HepG2 (cell line): ENCODE measurements around the gene PUDP. TPM values are rescaled to one million over a fixed set of nuclear protein-coding genes. Genes with fewer than 3 reads are reported as not detected.

Experiments
- ATAC-seq: fragments of 200-7000 bp; cut with Tn5 transposase; 3 replicates; pipeline ENCODE4 v1.9.1; 2020; ENCODE audit warnings: mild to moderate bottlenecking, moderate library complexity
- BruUV-seq: library from RNA; stranded (reverse); fragments of 400-500 nt; replicated peaks from 2 replicates; lab custom pipeline; 2021; lab: Mats Ljungman, UMichigan
- CTCF ChIA-PET: fragments of 300-600 bp; formaldehyde crosslinking; extraction: SDS; loops from one replicate; lab custom pipeline; 2021; ENCODE audit warnings: low total read pairs, inconsistent platforms, low intra/inter-chr PET ratio; lab: Yijun Ruan, JAX
- POLR2A ChIA-PET: fragments of 350-600 bp; sonication (Branson Sonifier 250); formaldehyde crosslinking; loops from one replicate; lab custom pipeline; 2020; ENCODE audit warnings: antibody characterized with exemption, inconsistent platforms; lab: Yijun Ruan, JAX
- DNase-seq: peaks from one replicate; pipeline ENCODE4 v3.0.0-alpha.2; 2015; ENCODE audit warnings: low spot score
- FAIRE-seq: peaks from 3 replicates; lab custom pipeline; 2011; peaks lifted over from hg19 to GRCh38; lab: Jason Lieb, UNC
- H2AFZ ChIP-seq: one replicate; pipeline ENCODE4 v1.6.1; 2011; ENCODE audit warnings: low read length, inconsistent platforms
- H3K27ac ChIP-seq: fragments of 300-600 bp; 3 replicates; pipeline ENCODE4 v1.8.0; 2011; ENCODE audit warnings: mixed run types, mild to moderate bottlenecking, mixed read lengths, low read length, inconsistent platforms; ENCODE audit not compliant: insufficient read depth; ENCODE audit errors: extremely low read length
- H3K27me3 ChIP-seq, 2 experiments: fragments of 200-600 bp in 1 of 2; 2 replicates in 1 of 2; 3 replicates in 1 of 2; pipeline versions ENCODE4 v1.6.0 to v1.8.0; 2011; ENCODE audit warnings: low read length in 2 of 2, mild to moderate bottlenecking in 2 of 2, moderate library complexity in 2 of 2, inconsistent platforms in 1 of 2; ENCODE audit not compliant: insufficient read depth in 2 of 2, control insufficient read depth in 1 of 2
- H3K36me3 ChIP-seq, 2 experiments: fragments of 200-600 bp in 1 of 2; replicated peaks in 1 of 2; 2 replicates in 1 of 2; 3 replicates in 1 of 2; pipeline versions ENCODE4 v1.5.1 to v1.8.0; 2011; ENCODE audit warnings: low read length in 2 of 2, inconsistent platforms in 1 of 2; ENCODE audit not compliant: insufficient read depth in 2 of 2, control insufficient read depth in 1 of 2
- H3K4me1 ChIP-seq: 2 replicates; pipeline ENCODE4 v1.5.1; 2012; ENCODE audit warnings: low read length, inconsistent platforms; ENCODE audit not compliant: insufficient read depth
- H3K4me2 ChIP-seq: 2 replicates; pipeline ENCODE4 v1.6.0; 2011; ENCODE audit warnings: low read depth, low read length, inconsistent platforms
- H3K4me3 ChIP-seq, 3 experiments: fragments of 200-600 bp in 1 of 3; sonication (generic), shearing (Covaris generic) in 1 of 3; replicated peaks in 1 of 3; 2 replicates each; pipeline ENCODE4 v1.5.1; 2011 to 2016; ENCODE audit warnings: low read length in 3 of 3, inconsistent platforms in 2 of 3, low read depth in 2 of 3, mild to moderate bottlenecking in 2 of 3, control low read depth in 1 of 3, mixed read lengths in 1 of 3; ENCODE audit not compliant: insufficient read depth in 1 of 3
- H3K79me2 ChIP-seq: one replicate; pipeline ENCODE4 v1.6.1; 2011; ENCODE audit warnings: low read length, inconsistent platforms; ENCODE audit not compliant: insufficient read depth
- H3K9ac ChIP-seq: 2 replicates; pipeline ENCODE4 v1.6.0; 2011; ENCODE audit warnings: mild to moderate bottlenecking, low read depth, low read length, inconsistent platforms; ENCODE audit not compliant: insufficient read depth
- H3K9me3 ChIP-seq: 2 replicates; pipeline ENCODE4 v1.5.1; 2012; ENCODE audit warnings: mild to moderate bottlenecking, low read length
- H4K20me1 ChIP-seq: 2 replicates; pipeline ENCODE4 v1.6.0; 2011; ENCODE audit warnings: inconsistent platforms, mild to moderate bottlenecking, low read length, moderate library complexity; ENCODE audit not compliant: insufficient read depth
- MIER2 ChIP-seq: IDR thresholded peaks from 2 replicates; pipeline ENCODE4 v1.6.1; 2016; ENCODE audit warnings: missing biosample characterization, missing genetic modification reagents
- POLR2G ChIP-seq: fragments of 200-400 bp; formaldehyde crosslinking; IDR thresholded peaks from 2 replicates; pipeline ENCODE4 v1.6.1; 2018; ENCODE audit warnings: mild to moderate bottlenecking, low read depth, low read length, moderate library complexity
- RAD51 ChIP-seq: fragments of 450-650 bp; IDR thresholded peaks from 2 replicates; pipeline ENCODE4 v1.6.1; 2016; ENCODE audit warnings: borderline replicate concordance
- REL ChIP-seq: sonication (generic); formaldehyde crosslinking; conservative IDR thresholded peaks from 2 replicates; pipeline ENCODE4 v1.8.0; 2022; ENCODE audit warnings: mild to moderate bottlenecking, missing genetic modification reagents, moderate library complexity
- SRSF1 ChIP-seq: fragments of 200-400 bp; formaldehyde crosslinking; optimal IDR thresholded peaks from 2 replicates; pipeline ENCODE3; 2017; ENCODE audit warnings: mild to moderate bottlenecking, low read depth, low read length, moderate library complexity
- TP53 ChIP-seq: sonication (generic); formaldehyde crosslinking; conservative IDR thresholded peaks from 2 replicates; pipeline ENCODE4 v1.4.0; 2020; ENCODE audit warnings: missing genetic modification reagents
- ZNF136 ChIP-seq: sonication (generic); formaldehyde crosslinking; IDR thresholded peaks from 2 replicates; pipeline ENCODE4 v1.8.1; 2022; ENCODE audit warnings: low read depth, mild to moderate bottlenecking, moderate library complexity, missing genetic modification reagents
- ZNF17 ChIP-seq: sonication (generic); formaldehyde crosslinking; IDR thresholded peaks from 2 replicates; pipeline ENCODE4 v1.5.0; 2020; ENCODE audit warnings: mild to moderate bottlenecking, missing genetic modification reagents
- ZNF225 ChIP-seq: sonication (generic); formaldehyde crosslinking; IDR thresholded peaks from 2 replicates; pipeline ENCODE4 v1.4.0; 2020; ENCODE audit warnings: mild to moderate bottlenecking, missing genetic modification reagents
- ZNF570 ChIP-seq: sonication (generic); formaldehyde crosslinking; IDR thresholded peaks from 2 replicates; pipeline ENCODE4 v1.4.0; 2020; ENCODE audit warnings: mild to moderate bottlenecking, missing genetic modification reagents, borderline replicate concordance
- ZNF7 ChIP-seq: IDR thresholded peaks from 2 replicates; pipeline ENCODE4 v1.6.1; 2016; ENCODE audit warnings: missing biosample characterization, missing genetic modification reagents
- ZNF839 ChIP-seq: sonication (generic); formaldehyde crosslinking; IDR thresholded peaks from 2 replicates; pipeline ENCODE4 v1.4.0; 2020; ENCODE audit warnings: missing genetic modification reagents, mild to moderate bottlenecking, borderline replicate concordance
- WGBS: methylation state at CpG from one replicate; pipeline ENCODE4 v1.1.6; 2017; ENCODE audit warnings: low lambda C conversion rate; 5-methylcytosine and 5-hydroxymethylcytosine counted together
- in situ Hi-C: cut with HindIII; loops from 2 replicates; pipeline ENCODE4 v1.10.0; 2017; ENCODE audit warnings: low pct_unique_long_range_greater_than_20kb; ENCODE audit not compliant: extremely low pct_ligation_motif_present
- intact Hi-C: fragments of 100-400 bp; cut with micrococcal nuclease; formaldehyde crosslinking; loops from one replicate; pipeline ENCODE4 v1.10.0; 2022; ENCODE audit not compliant: unreplicated experiment
- polyA plus RNA-seq, 8 experiments: library from polyadenylated mRNA; depleted of rRNA in 3 of 8; stranded (reverse) in 7 of 8; unstranded in 1 of 8; fragments of >200 nt; fragmentation: Illumina TruSeq in 4 of 8; extraction: Trizol in 4 of 8; gene quantifications; 2 replicates each; pipeline versions ENCODE4 v1.2.1 to v1.2.3, GENCODE V29; 2011 to 2016; ENCODE audit warnings: low read depth in 4 of 8, missing spikeins in 1 of 8, mixed read lengths in 1 of 8; ENCODE audit not compliant: insufficient read depth in 1 of 8
- total RNA-seq, 5 experiments: library from RNA; depleted of rRNA; stranded (reverse); fragments of >200 nt; fragmentation: Illumina TruSeq; extraction: Trizol; gene quantifications; 2 replicates each; pipeline ENCODE4 v1.2.3, GENCODE V29; 2016; ENCODE audit warnings: low read depth in 1 of 5
- TF ChIP-seq, protein P1 (sequence below): sonication (generic); formaldehyde crosslinking; IDR thresholded peaks from 2 replicates; pipeline ENCODE4 v1.5.0; 2020; ENCODE audit warnings: missing genetic modification reagents
- TF ChIP-seq, protein P2 (sequence below): sonication (generic); formaldehyde crosslinking; IDR thresholded peaks from 2 replicates; pipeline ENCODE4 v1.4.0; 2020; ENCODE audit warnings: missing genetic modification reagents, borderline replicate concordance

PUDP gene
- total and polyA plus RNA-seq, 2 of the 13 experiments (the other 11 are each of a cell fraction or from before 2014, with no cell fraction given) = 7.5 to 23.5 TPM

DNA sequence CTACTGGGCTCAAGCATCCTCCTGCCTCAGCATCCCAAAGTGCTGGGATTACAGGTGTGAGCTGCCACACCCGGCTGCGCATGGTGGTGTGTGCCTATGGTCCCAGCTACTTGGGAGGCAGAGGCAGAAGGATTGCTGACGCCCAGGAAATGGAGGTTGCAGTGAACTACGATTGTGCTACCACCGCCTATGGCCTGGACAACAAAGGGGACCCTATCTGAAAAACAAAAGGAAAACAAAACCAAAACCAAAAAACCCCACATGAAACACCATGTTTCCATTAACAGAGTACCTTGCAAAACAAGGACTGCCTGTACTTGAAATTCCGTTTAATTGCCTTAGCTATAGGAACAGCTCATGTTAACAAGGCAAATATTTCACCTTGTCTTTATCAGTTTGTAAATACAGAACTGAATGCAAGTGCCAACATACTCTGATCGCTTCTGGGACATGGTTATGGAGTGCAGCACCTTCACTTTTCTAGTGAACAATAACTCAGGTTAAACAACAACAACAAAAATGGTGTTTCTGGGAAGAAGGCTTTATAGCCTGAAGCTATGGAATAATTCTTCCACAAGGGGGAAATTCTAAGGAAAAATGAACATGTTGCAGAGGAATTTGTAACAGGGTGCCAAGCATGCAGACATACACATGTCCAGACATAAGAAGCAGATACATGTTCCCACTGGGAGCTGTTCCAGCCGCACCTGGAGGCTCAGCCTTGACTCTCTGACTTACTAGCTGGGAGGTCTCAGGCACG lies 73.6 kb downstream of the PUDP start:
- BruUV-seq = no TSS peak
- DNase-seq = no peak
- no peak overlapping the region for H3K9ac ChIP-seq
- no peaks in the 10 kb centered on the region for H3K27me3 ChIP-seq
- no peak overlapping the region for H3K4me2 ChIP-seq
- intact Hi-C loops = no loop called here
- H3K79me2 ChIP-seq = no peaks in the 10 kb centered on the region
- FAIRE-seq = no peak
- 84% methylated on average over 7 of the region's 9 CpGs for WGBS
- no peak overlapping the region for H3K27ac ChIP-seq
- ChIA-PET CTCF (no interaction called here), POLR2A (no interaction called here)
- no peaks in the 10 kb centered on the region; a peak in 1 of 5 replicates for H3K36me3 ChIP-seq
- H3K4me1 ChIP-seq = no peaks in the 10 kb centered on the region
- TF ChIP-seq MIER2 = no peak
- TF ChIP-seq ZNF17 (CRISPR knock-in tag) = no peak
- no peak overlapping the region for H2AFZ ChIP-seq
- H4K20me1 ChIP-seq = no peaks in the 10 kb centered on the region
- no peak overlapping the region for H3K4me3 ChIP-seq
- no peak for ATAC-seq
- in situ Hi-C loops = no loop called here
- H3K9me3 ChIP-seq = no peaks in the 10 kb centered on the region

DNA sequence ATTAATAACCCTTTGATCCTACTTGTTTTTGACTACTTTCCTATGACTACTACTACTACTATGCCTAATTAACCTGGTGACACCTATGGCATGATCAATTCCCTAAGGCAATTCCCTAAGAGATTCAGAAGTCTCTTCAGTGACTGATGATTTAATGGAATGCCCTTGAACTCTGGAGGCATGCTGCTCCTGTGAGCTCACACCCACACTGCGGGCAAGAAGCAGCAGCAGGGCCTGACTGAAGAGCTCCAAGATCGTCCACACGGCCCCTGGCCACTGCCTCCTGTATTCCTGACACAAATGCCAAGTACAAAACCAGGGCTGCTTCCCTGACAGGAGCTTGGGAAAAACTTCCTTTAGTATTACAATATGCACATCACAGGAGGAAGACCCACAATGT lies 74.6 kb downstream of the PUDP start:
- H3K4me1 ChIP-seq = no peaks in the 10 kb centered on the region
- no peaks in the 10 kb centered on the region for H3K9me3 ChIP-seq
- in situ Hi-C loops = no loop called here
- TF ChIP-seq, protein P1, sequence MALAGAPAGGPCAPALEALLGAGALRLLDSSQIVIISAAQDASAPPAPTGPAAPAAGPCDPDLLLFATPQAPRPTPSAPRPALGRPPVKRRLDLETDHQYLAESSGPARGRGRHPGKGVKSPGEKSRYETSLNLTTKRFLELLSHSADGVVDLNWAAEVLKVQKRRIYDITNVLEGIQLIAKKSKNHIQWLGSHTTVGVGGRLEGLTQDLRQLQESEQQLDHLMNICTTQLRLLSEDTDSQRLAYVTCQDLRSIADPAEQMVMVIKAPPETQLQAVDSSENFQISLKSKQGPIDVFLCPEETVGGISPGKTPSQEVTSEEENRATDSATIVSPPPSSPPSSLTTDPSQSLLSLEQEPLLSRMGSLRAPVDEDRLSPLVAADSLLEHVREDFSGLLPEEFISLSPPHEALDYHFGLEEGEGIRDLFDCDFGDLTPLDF (CRISPR knock-in tag) = no peak
- TF ChIP-seq ZNF570 (CRISPR knock-in tag) (no peak), POLR2G (no peak), ZNF839 (CRISPR knock-in tag) (no peak), ZNF225 (CRISPR knock-in tag) (no peak), TP53 (no peak), ZNF136 (CRISPR knock-in tag) (no peak), RAD51 (no peak), ZNF7 (no peak), REL (no peak), SRSF1 (no peak)
- TF ChIP-seq, protein P2, sequence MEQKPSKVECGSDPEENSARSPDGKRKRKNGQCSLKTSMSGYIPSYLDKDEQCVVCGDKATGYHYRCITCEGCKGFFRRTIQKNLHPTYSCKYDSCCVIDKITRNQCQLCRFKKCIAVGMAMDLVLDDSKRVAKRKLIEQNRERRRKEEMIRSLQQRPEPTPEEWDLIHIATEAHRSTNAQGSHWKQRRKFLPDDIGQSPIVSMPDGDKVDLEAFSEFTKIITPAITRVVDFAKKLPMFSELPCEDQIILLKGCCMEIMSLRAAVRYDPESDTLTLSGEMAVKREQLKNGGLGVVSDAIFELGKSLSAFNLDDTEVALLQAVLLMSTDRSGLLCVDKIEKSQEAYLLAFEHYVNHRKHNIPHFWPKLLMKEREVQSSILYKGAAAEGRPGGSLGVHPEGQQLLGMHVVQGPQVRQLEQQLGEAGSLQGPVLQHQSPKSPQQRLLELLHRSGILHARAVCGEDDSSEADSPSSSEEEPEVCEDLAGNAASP (CRISPR knock-in tag) = no peak
- TF ChIP-seq, all 625 proteins: peak for 0
- no peak for FAIRE-seq
- BruUV-seq = no TSS peak
- H3K79me2 ChIP-seq = no peaks in the 10 kb centered on the region
- H2AFZ ChIP-seq = no peak overlapping the region
- no peak overlapping the region for H3K9ac ChIP-seq
- no peaks in the 10 kb centered on the region for H4K20me1 ChIP-seq
- POLR2A ChIA-PET = no interaction called here
- WGBS = no CpG with 5 or more reads among the region's 3 CpGs
- intact Hi-C loops = no loop called here
- CTCF ChIA-PET = no interaction called here
- no peak overlapping the region for H3K4me2 ChIP-seq
- no peak overlapping the region for H3K27ac ChIP-seq
- DNase-seq = no peak
- no peak overlapping the region for H3K4me3 ChIP-seq
- no peaks in the 10 kb centered on the region; a peak in 1 of 5 replicates for H3K36me3 ChIP-seq
- no peaks in the 10 kb centered on the region for H3K27me3 ChIP-seq
- ATAC-seq = no peak
